Effector memory CD8-positive, alpha-beta T cell (primary cell): Measurements from ENCODE around the gene PFDN1.

Experiments
- ATAC-seq: fragments of 150-1000 bp; cut with Tn5 transposase; replicated peaks from 2 replicates; pipeline ENCODE4 v1.10.0; 2021; ENCODE audit warnings: mild to moderate bottlenecking, moderate library complexity
- DNase-seq, 3 experiments: peaks; one replicate each; pipeline ENCODE4 v3.0.0; 2021
- H3K27ac Mint-ChIP-seq, 2 donors: one replicate each; pipeline ENCODE4 v1.8.0; 2022; ENCODE audit warnings: mild to moderate bottlenecking in 2 of 2, mixed read lengths in 2 of 2, moderate library complexity in 2 of 2
- H3K27me3 Mint-ChIP-seq, 2 donors: one replicate each; pipeline ENCODE4 v1.8.0; 2022; ENCODE audit warnings: mixed read lengths in 2 of 2
- H3K36me3 Mint-ChIP-seq: one replicate; pipeline ENCODE4 v1.8.0; 2022; ENCODE audit warnings: mild to moderate bottlenecking, moderate library complexity, mixed read lengths; ENCODE audit not compliant: insufficient read depth
- H3K4me1 Mint-ChIP-seq, 2 donors: one replicate each; pipeline ENCODE4 v1.8.0; 2022; ENCODE audit warnings: low read depth in 2 of 2, mixed read lengths in 2 of 2
- H3K4me3 Mint-ChIP-seq, 2 donors: one replicate each; pipeline ENCODE4 v1.8.0; 2022; ENCODE audit warnings: mild to moderate bottlenecking in 2 of 2, mixed read lengths in 2 of 2, moderate library complexity in 2 of 2
- H3K9me3 Mint-ChIP-seq, 2 donors: one replicate each; pipeline ENCODE4 v1.8.0; 2022; ENCODE audit warnings: mixed read lengths in 2 of 2

The PFDN1 gene

GRCh38 chr5:140299056-140299455, 3.8 kb downstream of the PFDN1 start:
- ATAC-seq (no peak), DNase-seq (no peak)
- Mint-ChIP-seq H3K4me1 (peaks cover 13 to 39% of the 10 kb centered on the region in 2 donors), H3K4me3 (no peak overlapping the region), H3K27ac (no peak overlapping the region), H3K27me3 (no peaks in the 10 kb centered on the region), H3K9me3 (no peaks in the 10 kb centered on the region), H3K36me3 (peaks cover 29% of the 10 kb centered on the region)

GRCh38 chr5:140298183-140298601, 4.7 kb downstream of the PFDN1 start:
- Mint-ChIP-seq H3K4me1 (peaks cover 11 to 41% of the 10 kb centered on the region in 2 donors), H3K4me3 (no peak overlapping the region), H3K9me3 (no peaks in the 10 kb centered on the region), H3K27ac (no peak overlapping the region), H3K36me3 (peaks cover 28% of the 10 kb centered on the region), H3K27me3 (no peaks in the 10 kb centered on the region)
- DNase-seq (no peak), ATAC-seq (no peak)

GRCh38 chr5:140297283-140297682, 5.6 kb downstream of the PFDN1 start:
- Mint-ChIP-seq H3K27me3 (no peaks in the 10 kb centered on the region), H3K27ac (no peak overlapping the region), H3K9me3 (no peaks in the 10 kb centered on the region), H3K36me3 (peaks cover 21% of the 10 kb centered on the region), H3K4me3 (no peak overlapping the region), H3K4me1 (peaks cover 7 to 33% of the 10 kb centered on the region in 2 donors)
- ATAC-seq (no peak), DNase-seq (no peak)

- no peaks in the 10 kb centered on the region for H3K27me3 Mint-ChIP-seq
- peaks cover 21% of the 10 kb centered on the region for H3K36me3 Mint-ChIP-seq
- ATAC-seq = no peak
- H3K4me1 Mint-ChIP-seq = peaks cover 7 to 27% of the 10 kb centered on the region in 2 donors
- H3K27ac Mint-ChIP-seq = no peak overlapping the region
- no peak for DNase-seq
- no peak overlapping the region for H3K4me3 Mint-ChIP-seq
- H3K9me3 Mint-ChIP-seq = no peaks in the 10 kb centered on the region
These were observed 6.6 kb downstream of the PFDN1 start for GRCh38 chr5:140296289-140296688.

GRCh38 chr5:140295414-140295813, 7.5 kb downstream of the PFDN1 start:
- H3K36me3 Mint-ChIP-seq = peaks cover 21% of the 10 kb centered on the region
- ATAC-seq (no peak), DNase-seq (no peak)
- no peaks in the 10 kb centered on the region for H3K27me3 Mint-ChIP-seq
- H3K27ac Mint-ChIP-seq = no peak overlapping the region
- H3K4me1 Mint-ChIP-seq = peaks cover 7 to 35% of the 10 kb centered on the region in 2 donors
- H3K4me3 Mint-ChIP-seq = no peak overlapping the region
- H3K9me3 Mint-ChIP-seq = no peaks in the 10 kb centered on the region

- no peak for DNase-seq
- no peaks in the 10 kb centered on the region for H3K27me3 Mint-ChIP-seq
- H3K4me3 Mint-ChIP-seq = no peak overlapping the region
- H3K9me3 Mint-ChIP-seq = no peaks in the 10 kb centered on the region
- peaks cover 17% of the 10 kb centered on the region for H3K36me3 Mint-ChIP-seq
- H3K27ac Mint-ChIP-seq = no peak overlapping the region
- H3K4me1 Mint-ChIP-seq = peaks cover 10 to 38% of the 10 kb centered on the region in 2 donors
- no peak for ATAC-seq
These were observed 8.1 kb downstream of the PFDN1 start for GRCh38 chr5:140294753-140295152.

GRCh38 chr5:140293849-140294100, 9.1 kb downstream of the PFDN1 start:
- peaks cover 15 to 44% of the 10 kb centered on the region in 2 donors for H3K4me1 Mint-ChIP-seq
- H3K27ac Mint-ChIP-seq = no peak overlapping the region
- H3K4me3 Mint-ChIP-seq = no peak overlapping the region
- H3K9me3 Mint-ChIP-seq = no peaks in the 10 kb centered on the region
- no peak for ATAC-seq
- H3K27me3 Mint-ChIP-seq = no peaks in the 10 kb centered on the region
- no peak for DNase-seq
- peaks cover 7% of the 10 kb centered on the region for H3K36me3 Mint-ChIP-seq

- H3K36me3 Mint-ChIP-seq = peaks cover 2% of the 10 kb centered on the region
- no peak for DNase-seq
- H3K9me3 Mint-ChIP-seq = no peaks in the 10 kb centered on the region
- no peak for ATAC-seq
- peaks cover 13 to 44% of the 10 kb centered on the region in 2 donors for H3K4me1 Mint-ChIP-seq
- H3K4me3 Mint-ChIP-seq = no peak overlapping the region
- no peaks in the 10 kb centered on the region for H3K27me3 Mint-ChIP-seq
- H3K27ac Mint-ChIP-seq = no peak overlapping the region
These were observed 9.6 kb downstream of the PFDN1 start for GRCh38 chr5:140293091-140293848.

GRCh38 chr5:140292212-140293036, 10.5 kb downstream of the PFDN1 start:
- Mint-ChIP-seq H3K27me3 (no peaks in the 10 kb centered on the region), H3K4me3 (no peak overlapping the region), H3K36me3 (no peaks in the 10 kb centered on the region), H3K9me3 (no peaks in the 10 kb centered on the region), H3K4me1 (peaks cover 13 to 46% of the 10 kb centered on the region in 2 donors), H3K27ac (no peak overlapping the region)
- DNase-seq (no peak), ATAC-seq (no peak)

- Mint-ChIP-seq H3K36me3 (peaks cover 3% of the 10 kb centered on the region), H3K4me3 (no peak overlapping the region), H3K27ac (no peak overlapping the region), H3K9me3 (no peaks in the 10 kb centered on the region), H3K27me3 (no peaks in the 10 kb centered on the region), H3K4me1 (peaks cover 10 to 31% of the 10 kb centered on the region in 2 donors)
- no peak for ATAC-seq
- no peak for DNase-seq
These were observed 14.9 kb downstream of the PFDN1 start for GRCh38 chr5:140287801-140288521.

GRCh38 chr5:140286424-140286823, 16.5 kb downstream of the PFDN1 start:
- no peaks in the 10 kb centered on the region for H3K27me3 Mint-ChIP-seq
- H3K27ac Mint-ChIP-seq = no peak overlapping the region
- H3K4me3 Mint-ChIP-seq = no peak overlapping the region
- DNase-seq = no peak
- H3K9me3 Mint-ChIP-seq = no peaks in the 10 kb centered on the region
- peaks cover 3% of the 10 kb centered on the region for H3K36me3 Mint-ChIP-seq
- H3K4me1 Mint-ChIP-seq = peaks cover 10 to 31% of the 10 kb centered on the region in 2 donors
- no peak for ATAC-seq

GRCh38 chr5:140284013-140284412, 18.9 kb downstream of the PFDN1 start:
- Mint-ChIP-seq H3K27ac (no peak overlapping the region), H3K36me3 (peaks cover 9% of the 10 kb centered on the region)

GRCh38 chr5:140282266-140282665, 20.6 kb downstream of the PFDN1 start:
- Mint-ChIP-seq H3K36me3 (peaks cover 9% of the 10 kb centered on the region), H3K4me1 (peaks cover 0 to 5% of the 10 kb centered on the region in 2 donors), H3K4me3 (no peak overlapping the region), H3K27me3 (no peaks in the 10 kb centered on the region), H3K9me3 (no peaks in the 10 kb centered on the region), H3K27ac (no peak overlapping the region)
- no peak for ATAC-seq
- no peak for DNase-seq

More at GRCh38 chr5:140284013-140284412, 18.9 kb downstream of the PFDN1 start:
- no peak for ATAC-seq
- Mint-ChIP-seq H3K4me3 (no peak overlapping the region), H3K4me1 (peaks cover 2 to 13% of the 10 kb centered on the region in 2 donors), H3K9me3 (no peaks in the 10 kb centered on the region), H3K27me3 (no peaks in the 10 kb centered on the region)
- no peak for DNase-seq
